ENCODE data around the gene BCL11A. TPM values are rescaled to one million over a fixed set of nuclear protein-coding genes. Genes with fewer than 3 reads are reported as not detected.
A peak's percentile ranks its signal among the peaks of the same experiment; 100 is the strongest.

Gene BCL11A
- total RNA-seq, 5 donors from 2014 or later (not counting 1 experiment from before 2014, with no cell fraction given), result 3.6 to 11.9 (median 5.6) TPM

DNA sequence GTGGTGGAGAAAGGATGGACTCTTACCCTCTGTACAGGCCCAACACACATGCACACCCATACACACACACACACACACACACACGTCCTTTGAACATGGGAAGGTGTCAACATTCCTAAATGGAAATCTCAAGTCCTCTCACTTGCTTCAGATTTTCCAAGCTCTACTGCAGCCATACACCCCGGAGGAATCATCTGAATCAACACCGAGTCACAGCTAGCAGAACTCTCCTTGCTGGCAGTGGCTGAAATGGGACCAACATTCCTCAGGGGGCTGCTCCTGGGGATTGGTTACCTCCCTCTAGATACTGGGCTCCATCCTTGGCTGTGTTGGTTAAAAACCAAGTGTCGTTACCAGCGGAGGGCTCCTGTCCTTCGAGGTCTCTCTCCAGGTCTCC is 112.7 kb downstream of the BCL11A start:
- H3K27me3 Mint-ChIP-seq, result peaks cover 0 to 3% of the 10 kb centered on the region in 2 donors
- H3K4me3 Mint-ChIP-seq, result no peak overlapping the region
- H3K27ac Mint-ChIP-seq, result no peak overlapping the region
- ATAC-seq (replicated peaks in 1 of 4) (no peak), DNase-seq (no peak)
- CTCF ChIA-PET, result interaction anchor here in 1 of 2 donors (0.6 kb wide), 1 partner anchor 479 kb away, joined by 3 read pairs; no protein-coding TSS in a partner anchor
- peaks cover 0 to 3% (median 0%) of the 10 kb centered on the region in 3 donors for H3K4me1 Mint-ChIP-seq
- 77% methylated on average over 4 of the region's 6 CpGs for WGBS (ENCODE audit: insufficient coverage)
- H3K27ac ChIP-seq (ENCODE audit: low read length), result no peak overlapping the region
- no peaks in the 10 kb centered on the region for H3K36me3 Mint-ChIP-seq
- peaks cover 0 to 10% of the 10 kb centered on the region in 2 experiments for H3K27me3 ChIP-seq (replicated peaks in 1 of 2; ENCODE audit: control insufficient read depth in 2 of 2, extremely low read depth in 1 of 2, insufficient read depth in 2 of 2, low read length in 1 of 2)
- H3K36me3 ChIP-seq (ENCODE audit: control insufficient read depth in 2 of 2, extremely low read depth in 1 of 2, insufficient read depth in 1 of 2, low read length in 1 of 2), result no peaks in the 10 kb centered on the region
- no peaks in the 10 kb centered on the region for H3K9me3 Mint-ChIP-seq
- no peak overlapping the region for H3K4me3 ChIP-seq (ENCODE audit: control insufficient read depth in 1 of 2, extremely low read depth in 1 of 2, low read length in 1 of 2)
- POLR2A ChIA-PET, result no interaction called here
- no peaks in the 10 kb centered on the region for H3K9me3 ChIP-seq
- no peaks in the 10 kb centered on the region for H3K4me1 ChIP-seq (ENCODE audit: control insufficient read depth in 1 of 2, extremely low read depth in 1 of 2, insufficient read depth in 2 of 2, low read length in 2 of 2)

DNA sequence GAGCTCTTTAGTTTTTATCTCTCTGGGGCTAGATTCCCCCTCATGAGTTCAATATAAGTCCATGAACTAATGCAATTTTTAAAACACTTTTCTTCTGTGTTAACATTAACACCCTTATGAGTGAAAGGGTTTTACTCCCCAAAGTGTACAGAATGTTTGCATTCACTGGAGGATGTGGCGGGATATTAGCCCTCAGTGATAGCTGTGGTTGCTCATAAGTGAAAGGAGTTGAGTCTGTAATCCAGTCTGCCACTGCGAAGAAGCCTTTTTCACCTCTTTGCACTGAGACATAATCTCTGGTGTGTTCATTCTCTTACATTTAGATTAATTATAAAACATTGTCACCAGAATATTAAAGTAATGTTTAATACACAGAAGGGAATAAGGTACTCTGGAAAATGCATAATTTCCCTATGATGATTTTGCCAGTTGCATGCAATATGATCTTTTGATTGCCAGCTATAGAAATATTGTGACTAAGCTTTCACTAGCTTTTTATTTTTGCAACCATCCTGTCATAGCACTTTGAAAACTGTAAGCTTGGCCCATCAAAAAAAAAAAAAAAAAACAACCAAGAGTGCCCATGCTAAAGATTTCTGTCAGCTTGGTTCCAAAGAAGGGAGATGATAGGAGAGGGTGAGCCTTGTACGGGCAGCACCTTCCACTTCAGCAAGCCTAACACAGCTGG is 113.2 kb downstream of the BCL11A start:
- Histone ChIP-seq H3K36me3 (ENCODE audit: control insufficient read depth in 2 of 2, extremely low read depth in 1 of 2, insufficient read depth in 1 of 2, low read length in 1 of 2) (no peaks in the 10 kb centered on the region), H3K27me3 (replicated peaks in 1 of 2; ENCODE audit: control insufficient read depth in 2 of 2, extremely low read depth in 1 of 2, insufficient read depth in 2 of 2, low read length in 1 of 2) (peaks cover 0 to 10% of the 10 kb centered on the region in 2 experiments), H3K9me3 (no peaks in the 10 kb centered on the region), H3K4me1 (ENCODE audit: control insufficient read depth in 1 of 2, extremely low read depth in 1 of 2, insufficient read depth in 2 of 2, low read length in 2 of 2) (no peaks in the 10 kb centered on the region), H3K4me3 (ENCODE audit: control insufficient read depth in 1 of 2, extremely low read depth in 1 of 2, low read length in 1 of 2) (no peak overlapping the region), H3K27ac (ENCODE audit: low read length) (no peak overlapping the region)
- Mint-ChIP-seq H3K4me1 (peaks cover 0 to 3% (median 0%) of the 10 kb centered on the region in 3 donors), H3K27ac (no peak overlapping the region), H3K4me3 (no peak overlapping the region), H3K36me3 (no peaks in the 10 kb centered on the region), H3K9me3 (no peaks in the 10 kb centered on the region), H3K27me3 (peaks cover 0 to 3% of the 10 kb centered on the region in 2 donors)
- ATAC-seq (replicated peaks in 1 of 4) (no peak), DNase-seq (no peak)
- ChIA-PET CTCF (interaction anchor here in 1 of 2 donors (0.6 kb wide), 1 partner anchor 479 kb away, joined by 3 read pairs; no protein-coding TSS in a partner anchor), POLR2A (no interaction called here)
- no CpG with 5 or more reads among the region's 3 CpGs for WGBS (ENCODE audit: insufficient coverage)

DNA sequence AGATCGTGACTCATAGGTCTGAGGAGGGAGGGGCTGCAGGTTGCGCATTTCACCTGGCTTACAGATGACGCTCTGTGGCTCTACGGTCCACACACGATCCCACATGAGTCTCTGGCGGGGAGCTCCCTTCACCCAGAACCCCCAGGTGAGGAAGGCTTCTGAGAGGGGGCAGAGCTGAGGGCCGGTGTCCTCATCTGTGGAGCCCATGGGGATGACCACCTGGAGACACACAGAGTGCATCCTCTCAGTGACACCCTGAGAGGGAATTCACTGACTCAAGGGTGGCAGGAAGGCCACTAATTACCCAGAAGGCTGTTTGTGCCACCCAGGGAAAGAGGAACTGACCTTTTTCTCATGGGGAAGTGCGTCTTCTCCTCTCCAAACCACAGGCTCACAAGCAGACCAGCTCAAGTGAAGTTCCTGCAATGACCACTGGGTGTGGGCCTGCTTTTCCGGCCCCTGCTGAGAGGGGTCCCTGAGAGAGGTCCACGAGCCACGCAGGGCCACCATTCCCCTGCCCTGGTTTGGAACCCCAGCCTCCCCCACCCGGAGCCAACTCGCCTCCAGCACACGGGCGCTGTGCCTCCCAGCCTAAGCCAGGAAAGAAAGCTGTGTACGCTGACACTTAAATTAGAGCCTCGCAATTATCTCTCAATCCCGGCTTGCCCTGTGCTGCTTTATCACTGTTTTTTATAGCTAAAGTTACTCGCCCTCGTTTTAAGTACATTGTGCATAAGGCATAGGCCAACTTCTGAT is 114.1 kb downstream of the BCL11A start:
- Histone ChIP-seq H3K27me3 (replicated peaks in 1 of 2; ENCODE audit: control insufficient read depth in 2 of 2, extremely low read depth in 1 of 2, insufficient read depth in 2 of 2, low read length in 1 of 2) (peaks cover 0 to 10% of the 10 kb centered on the region in 2 experiments), H3K4me1 (ENCODE audit: control insufficient read depth in 1 of 2, extremely low read depth in 1 of 2, insufficient read depth in 2 of 2, low read length in 2 of 2) (no peaks in the 10 kb centered on the region), H3K27ac (ENCODE audit: low read length) (no peak overlapping the region), H3K4me3 (ENCODE audit: control insufficient read depth in 1 of 2, extremely low read depth in 1 of 2, low read length in 1 of 2) (no peak overlapping the region), H3K36me3 (ENCODE audit: control insufficient read depth in 2 of 2, extremely low read depth in 1 of 2, insufficient read depth in 1 of 2, low read length in 1 of 2) (no peaks in the 10 kb centered on the region), H3K9me3 (no peaks in the 10 kb centered on the region)
- DNase-seq, result peak in 15 of 35 experiments; percentile 2 to 51 (median 6)
- Mint-ChIP-seq H3K36me3 (no peaks in the 10 kb centered on the region), H3K4me3 (no peak overlapping the region), H3K27ac (no peak overlapping the region), H3K4me1 (peaks cover 0 to 3% (median 0%) of the 10 kb centered on the region in 3 donors), H3K9me3 (no peaks in the 10 kb centered on the region), H3K27me3 (peaks cover 0 to 3% of the 10 kb centered on the region in 2 donors)
- 65% methylated on average over 14 of the region's 20 CpGs for whole genome bisulfite sequencing (ENCODE audit: insufficient coverage)
- ATAC-seq (replicated peaks in 1 of 4), result no peak
- ChIA-PET POLR2A (no interaction called here), CTCF (no interaction called here)

DNA sequence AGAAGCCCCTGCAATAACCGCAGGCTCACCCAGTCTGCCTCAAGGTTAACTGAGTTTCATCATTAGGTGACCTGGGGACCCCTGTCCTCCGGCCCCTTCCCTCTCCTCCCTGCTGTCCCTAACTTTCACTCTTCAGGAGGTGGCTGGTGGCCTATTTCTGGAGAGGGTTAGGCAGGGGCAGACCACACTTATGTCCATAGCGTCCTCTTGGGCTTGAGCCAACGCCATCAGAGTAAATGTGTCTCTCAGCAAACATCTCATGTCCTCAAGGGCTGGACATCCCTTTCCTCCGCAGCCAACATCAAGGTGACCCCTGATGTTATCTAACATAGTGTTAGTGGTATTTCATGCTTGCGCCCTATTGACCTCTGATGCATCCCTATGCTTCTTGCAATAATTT is 114.8 kb downstream of the BCL11A start:
- Mint-ChIP-seq H3K36me3 (no peaks in the 10 kb centered on the region), H3K4me1 (peaks cover 0 to 3% (median 0%) of the 10 kb centered on the region in 3 donors), H3K9me3 (no peaks in the 10 kb centered on the region), H3K27me3 (peaks cover 0 to 3% of the 10 kb centered on the region in 2 donors), H3K4me3 (no peak overlapping the region), H3K27ac (no peak overlapping the region)
- whole genome bisulfite sequencing (ENCODE audit: insufficient coverage), result no CpG with 5 or more reads among the region's 6 CpGs
- Histone ChIP-seq H3K27me3 (replicated peaks in 1 of 2; ENCODE audit: control insufficient read depth in 2 of 2, extremely low read depth in 1 of 2, insufficient read depth in 2 of 2, low read length in 1 of 2) (peaks cover 0 to 10% of the 10 kb centered on the region in 2 experiments), H3K27ac (ENCODE audit: low read length) (no peak overlapping the region), H3K36me3 (ENCODE audit: control insufficient read depth in 2 of 2, extremely low read depth in 1 of 2, insufficient read depth in 1 of 2, low read length in 1 of 2) (no peaks in the 10 kb centered on the region), H3K4me3 (ENCODE audit: control insufficient read depth in 1 of 2, extremely low read depth in 1 of 2, low read length in 1 of 2) (no peak overlapping the region), H3K9me3 (no peaks in the 10 kb centered on the region), H3K4me1 (ENCODE audit: control insufficient read depth in 1 of 2, extremely low read depth in 1 of 2, insufficient read depth in 2 of 2, low read length in 2 of 2) (no peaks in the 10 kb centered on the region)
- no peak for DNase-seq
- ChIA-PET POLR2A (no interaction called here), CTCF (no interaction called here)
- no peak for ATAC-seq (replicated peaks in 1 of 4)

DNA sequence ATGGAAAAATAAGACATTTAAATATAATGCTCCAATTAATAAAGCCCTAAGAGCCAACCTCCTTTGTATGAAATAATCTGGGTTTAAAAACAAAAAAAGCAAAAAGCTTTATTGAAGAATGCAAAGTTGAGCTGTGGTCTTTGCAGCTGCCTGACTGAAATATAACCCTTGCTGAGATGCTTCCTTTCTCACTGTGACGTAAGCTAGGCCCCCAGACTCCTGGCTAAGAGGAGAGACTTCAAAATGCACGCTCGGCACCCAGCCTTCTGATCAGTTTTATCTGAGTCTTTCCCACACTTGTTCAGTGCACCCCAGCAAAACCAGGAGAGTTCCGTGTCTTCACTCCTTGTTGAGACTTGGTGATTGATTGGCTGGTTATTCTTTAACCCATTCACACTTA is 115.3 kb downstream of the BCL11A start:
- Histone ChIP-seq H3K27me3 (replicated peaks in 1 of 2; ENCODE audit: control insufficient read depth in 2 of 2, extremely low read depth in 1 of 2, insufficient read depth in 2 of 2, low read length in 1 of 2) (peaks cover 0 to 10% of the 10 kb centered on the region in 2 experiments), H3K27ac (ENCODE audit: low read length) (no peak overlapping the region), H3K9me3 (no peaks in the 10 kb centered on the region), H3K4me3 (ENCODE audit: control insufficient read depth in 1 of 2, extremely low read depth in 1 of 2, low read length in 1 of 2) (no peak overlapping the region), H3K36me3 (ENCODE audit: control insufficient read depth in 2 of 2, extremely low read depth in 1 of 2, insufficient read depth in 1 of 2, low read length in 1 of 2) (no peaks in the 10 kb centered on the region), H3K4me1 (ENCODE audit: control insufficient read depth in 1 of 2, extremely low read depth in 1 of 2, insufficient read depth in 2 of 2, low read length in 2 of 2) (no peaks in the 10 kb centered on the region)
- Mint-ChIP-seq H3K27me3 (peaks cover 0 to 3% of the 10 kb centered on the region in 2 donors), H3K36me3 (no peaks in the 10 kb centered on the region), H3K4me3 (no peak overlapping the region), H3K4me1 (peaks cover 0 to 3% (median 0%) of the 10 kb centered on the region in 3 donors), H3K27ac (no peak overlapping the region), H3K9me3 (no peaks in the 10 kb centered on the region)
- DNase-seq (no peak), ATAC-seq (replicated peaks in 1 of 4) (no peak)
- POLR2A ChIA-PET, result no interaction called here
- WGBS (ENCODE audit: insufficient coverage), result 67% methylated on average over 1 of the region's 4 CpGs
- CTCF ChIA-PET, result no interaction called here

DNA sequence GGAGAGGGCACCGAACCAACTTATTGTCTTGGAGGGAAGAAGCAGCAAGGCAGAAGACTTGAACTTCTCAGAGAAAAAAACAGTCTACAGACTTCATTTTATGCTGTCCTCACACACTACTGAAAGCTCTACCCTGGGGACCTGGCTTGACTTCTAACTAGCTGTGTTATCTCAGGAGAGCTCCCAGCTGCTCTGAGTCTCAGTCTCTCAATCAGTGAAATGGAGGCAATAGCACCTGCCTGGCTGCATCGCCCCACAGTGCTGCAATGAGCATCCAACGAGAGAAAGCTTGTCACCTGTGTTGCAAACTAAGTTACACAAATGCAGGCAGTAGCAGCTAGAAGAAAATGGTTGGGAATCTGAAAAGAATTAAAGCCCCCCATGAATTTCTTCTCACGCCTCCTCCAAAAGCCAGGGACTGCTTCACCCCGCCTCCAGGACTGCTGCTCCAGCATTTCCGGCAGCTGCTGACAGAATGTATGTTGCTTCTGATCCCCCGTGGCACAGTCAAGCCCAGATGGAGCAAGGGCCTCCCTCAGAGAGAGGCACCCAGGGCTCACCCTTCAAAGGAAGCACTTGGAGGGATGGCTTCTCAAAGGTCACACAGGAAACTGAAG is 116.3 kb downstream of the BCL11A start:
- H3K9me3 ChIP-seq, result no peaks in the 10 kb centered on the region
- no peak overlapping the region for H3K4me3 ChIP-seq (ENCODE audit: control insufficient read depth in 1 of 2, extremely low read depth in 1 of 2, low read length in 1 of 2)
- Mint-ChIP-seq H3K27me3 (peaks cover 0 to 3% of the 10 kb centered on the region in 2 donors), H3K9me3 (no peaks in the 10 kb centered on the region), H3K36me3 (no peaks in the 10 kb centered on the region), H3K4me1 (peaks cover 0 to 3% (median 0%) of the 10 kb centered on the region in 3 donors), H3K27ac (no peak overlapping the region), H3K4me3 (no peak overlapping the region)
- no peaks in the 10 kb centered on the region for H3K4me1 ChIP-seq (ENCODE audit: control insufficient read depth in 1 of 2, extremely low read depth in 1 of 2, insufficient read depth in 2 of 2, low read length in 2 of 2)
- ChIA-PET CTCF (interaction anchor here in 1 of 2 donors (0.5 kb wide), 1 partner anchor 253 kb away, joined by 3 read pairs; no protein-coding TSS in a partner anchor), POLR2A (no interaction called here)
- WGBS (ENCODE audit: insufficient coverage), result 89% methylated on average over 4 of the region's 7 CpGs
- no peak overlapping the region for H3K27ac ChIP-seq (ENCODE audit: low read length)
- ATAC-seq (replicated peaks in 1 of 4), result no peak
- no peaks in the 10 kb centered on the region for H3K36me3 ChIP-seq (ENCODE audit: control insufficient read depth in 2 of 2, extremely low read depth in 1 of 2, insufficient read depth in 1 of 2, low read length in 1 of 2)
- H3K27me3 ChIP-seq (replicated peaks in 1 of 2; ENCODE audit: control insufficient read depth in 2 of 2, extremely low read depth in 1 of 2, insufficient read depth in 2 of 2, low read length in 1 of 2), result peaks cover 0 to 8% of the 10 kb centered on the region in 2 experiments
- no peak for DNase-seq

Data from T-cell (primary cell).